C1 segment of cervical spinal cord (tissue), 14 donors: ENCODE measurements around the gene UBXN10.

Experiments
- DNase-seq, 14 donors: peaks; one replicate each; lab custom pipeline; 2025; lab: John Stamatoyannopoulos, UW

Gene UBXN10

GRCh38 chr1:20234788-20235535, 49.1 kb downstream of the UBXN10 start:
- no peak for DNase-seq

DNA sequence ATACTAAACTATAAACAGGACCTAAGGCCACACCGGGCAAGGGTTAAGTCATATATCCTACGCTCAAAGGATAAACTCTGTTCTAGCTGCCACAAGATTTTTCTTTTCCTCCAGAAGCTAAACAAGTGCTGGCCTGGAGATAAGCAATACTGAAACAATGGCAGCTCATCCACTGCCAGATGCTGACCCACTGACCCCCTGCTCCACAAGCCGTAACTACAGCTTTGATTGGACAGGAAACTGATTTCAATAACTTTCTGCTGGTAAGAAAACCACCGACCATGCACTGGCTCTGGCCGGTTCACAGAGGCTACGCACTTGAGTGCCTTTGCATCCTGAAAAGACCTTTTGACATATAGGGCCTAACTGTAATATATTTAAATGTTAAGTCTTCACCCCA, 51.8 kb downstream of the UBXN10 start:
- DNase-seq = no peak

- no peak for DNase-seq
These were observed 54.1 kb downstream of the UBXN10 start for GRCh38 chr1:20240012-20240411.

- DNase-seq = no peak
These were observed 57.1 kb downstream of the UBXN10 start for GRCh38 chr1:20242890-20243479.
